GM12872 (cell line): ENCODE measurements around the gene SCN5A.

Experiments
- CTCF ChIP-seq: IDR thresholded peaks from 3 replicates; pipeline ENCODE4 v1.5.1; 2011; ENCODE audit warnings: low read depth, mild to moderate bottlenecking, low read length, moderate library complexity; ENCODE audit not compliant: insufficient read depth

SCN5A gene

GRCh38 chr3:38601956-38602550 lies 47.4 kb downstream of the SCN5A start:
- TF ChIP-seq CTCF = no peak

GRCh38 chr3:38600551-38600950 lies 48.9 kb downstream of the SCN5A start:
- TF ChIP-seq CTCF = no peak

GRCh38 chr3:38599886-38600285 lies 49.6 kb downstream of the SCN5A start:
- TF ChIP-seq CTCF = no peak

GRCh38 chr3:38598791-38599190 lies 50.7 kb downstream of the SCN5A start:
- no peak for TF ChIP-seq CTCF

- no peak for TF ChIP-seq CTCF
Observed at GRCh38 chr3:38597502-38598060, 51.9 kb downstream of the SCN5A start.

GRCh38 chr3:38595393-38595792 lies 54.1 kb downstream of the SCN5A start:
- TF ChIP-seq CTCF = no peak

- TF ChIP-seq CTCF = no peak
Observed at GRCh38 chr3:38590521-38590920, 59.0 kb downstream of the SCN5A start.
